Measurements from ENCODE around the gene DNAI2. TPM values are rescaled to one million over a fixed set of nuclear protein-coding genes. Genes with fewer than 3 reads are reported as not detected.
"Not testable (repeated sequence)": the region's sequence is repeated elsewhere in the genome, so short reads cannot be mapped to it uniquely, and the experiment has no call there.

Gene DNAI2
- total RNA-seq, 4 donors from 2014 or later, result not detected

DNA sequence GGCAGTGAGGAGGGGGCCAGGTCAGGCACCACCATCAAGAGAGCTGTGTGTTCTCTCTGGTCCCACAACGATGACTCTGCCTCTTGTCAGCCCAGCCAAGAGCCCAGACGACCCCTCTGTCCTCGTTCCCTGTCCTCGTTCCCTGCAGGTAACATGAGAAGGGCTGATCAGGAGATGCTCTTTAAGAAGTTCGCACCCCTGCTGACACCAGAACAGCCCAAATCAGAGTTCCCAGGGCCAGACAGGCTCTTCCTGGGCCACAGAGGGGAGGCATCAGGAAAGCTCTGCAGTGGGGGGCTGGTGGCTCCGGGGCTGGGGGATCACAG is 13.5 kb upstream of the DNAI2 start:
- Histone ChIP-seq H3K36me3 (peaks cover 4% of the 10 kb centered on the region), H3K27me3 (no peaks in the 10 kb centered on the region), H3K27ac (no peak overlapping the region), H3K4me3 (no peak overlapping the region), H3K4me1 (no peaks in the 10 kb centered on the region), H3K9me3 (no peaks in the 10 kb centered on the region)
- TF ChIP-seq POLR2A (IDR thresholded peaks at IDR 0.05), result no peak
- no peak for TF ChIP-seq POLR2AphosphoS5 (IDR thresholded peaks at IDR 0.05)
- no peak for TF ChIP-seq EP300 (IDR thresholded peaks at IDR 0.05)
- TF ChIP-seq, protein P1, sequence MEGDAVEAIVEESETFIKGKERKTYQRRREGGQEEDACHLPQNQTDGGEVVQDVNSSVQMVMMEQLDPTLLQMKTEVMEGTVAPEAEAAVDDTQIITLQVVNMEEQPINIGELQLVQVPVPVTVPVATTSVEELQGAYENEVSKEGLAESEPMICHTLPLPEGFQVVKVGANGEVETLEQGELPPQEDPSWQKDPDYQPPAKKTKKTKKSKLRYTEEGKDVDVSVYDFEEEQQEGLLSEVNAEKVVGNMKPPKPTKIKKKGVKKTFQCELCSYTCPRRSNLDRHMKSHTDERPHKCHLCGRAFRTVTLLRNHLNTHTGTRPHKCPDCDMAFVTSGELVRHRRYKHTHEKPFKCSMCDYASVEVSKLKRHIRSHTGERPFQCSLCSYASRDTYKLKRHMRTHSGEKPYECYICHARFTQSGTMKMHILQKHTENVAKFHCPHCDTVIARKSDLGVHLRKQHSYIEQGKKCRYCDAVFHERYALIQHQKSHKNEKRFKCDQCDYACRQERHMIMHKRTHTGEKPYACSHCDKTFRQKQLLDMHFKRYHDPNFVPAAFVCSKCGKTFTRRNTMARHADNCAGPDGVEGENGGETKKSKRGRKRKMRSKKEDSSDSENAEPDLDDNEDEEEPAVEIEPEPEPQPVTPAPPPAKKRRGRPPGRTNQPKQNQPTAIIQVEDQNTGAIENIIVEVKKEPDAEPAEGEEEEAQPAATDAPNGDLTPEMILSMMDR (IDR thresholded peaks at IDR 0.05), result no peak
- no peak for DNase-seq (ENCODE audit: low spot score in 2 of 2)
- 80% methylated on average over 1 of the region's 6 CpGs for WGBS

- no peak for TF ChIP-seq POLR2AphosphoS5 (IDR thresholded peaks at IDR 0.05)
- no peak for TF ChIP-seq EP300 (IDR thresholded peaks at IDR 0.05)
- TF ChIP-seq, protein P1 (IDR thresholded peaks at IDR 0.05), result no peak
- no peak for TF ChIP-seq POLR2A (IDR thresholded peaks at IDR 0.05)
- H3K4me1 ChIP-seq, result no peaks in the 10 kb centered on the region
- H3K27me3 ChIP-seq, result no peaks in the 10 kb centered on the region
- no peak for DNase-seq (ENCODE audit: low spot score in 2 of 2)
- H3K36me3 ChIP-seq, result peaks cover 4% of the 10 kb centered on the region
- H3K27ac ChIP-seq, result no peak overlapping the region
- 86% methylated on average over 5 of the region's 7 CpGs for WGBS
- no peaks in the 10 kb centered on the region for H3K9me3 ChIP-seq
- H3K4me3 ChIP-seq, result no peak overlapping the region
Observed at GRCh38 chr17:74262601-74263000, 11.4 kb upstream of the DNAI2 start.

GRCh38 chr17:74267054-74267453 is 7.0 kb upstream of the DNAI2 start:
- not testable (repeated sequence) for H3K27me3 ChIP-seq; DNase-seq (ENCODE audit: low spot score in 2 of 2); H3K36me3 ChIP-seq; H3K27ac ChIP-seq; H3K4me1 ChIP-seq; H3K9me3 ChIP-seq; H3K4me3 ChIP-seq
- WGBS, result 93% methylated on average over 4 of the region's 4 CpGs

DNA sequence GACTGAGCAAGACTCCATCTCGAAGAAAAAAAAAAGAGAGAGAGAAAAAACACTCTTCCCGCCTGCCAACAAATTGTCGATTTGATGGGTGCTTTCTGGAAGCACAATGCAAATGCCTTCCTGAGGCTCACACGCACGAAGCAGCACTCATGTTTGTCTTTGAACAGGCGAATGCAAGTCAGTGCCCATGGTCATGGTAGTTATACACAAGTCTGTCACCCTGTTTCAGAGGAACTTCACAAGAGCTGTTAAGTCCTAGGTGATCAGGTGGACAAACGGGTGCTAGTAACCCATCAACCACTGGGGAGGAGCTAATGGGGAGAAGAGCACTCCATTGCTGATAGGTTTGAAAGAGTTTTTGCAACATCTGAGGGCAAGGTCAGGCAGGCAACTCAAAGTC is 6.5 kb upstream of the DNAI2 start:
- Histone ChIP-seq H3K36me3 (no peaks in the 10 kb centered on the region), H3K27me3 (peaks cover 3% of the 10 kb centered on the region), H3K4me3 (no peak overlapping the region), H3K27ac (no peak overlapping the region), H3K4me1 (peaks cover 2% of the 10 kb centered on the region), H3K9me3 (no peaks in the 10 kb centered on the region)
- WGBS, result 94% methylated on average over 7 of the region's 7 CpGs
- TF ChIP-seq POLR2AphosphoS5 (IDR thresholded peaks at IDR 0.05) (no peak), EP300 (IDR thresholded peaks at IDR 0.05) (no peak), POLR2A (IDR thresholded peaks at IDR 0.05) (no peak)
- TF ChIP-seq, protein P1 (IDR thresholded peaks at IDR 0.05), result no peak
- no peak for DNase-seq (ENCODE audit: low spot score in 2 of 2)

DNA sequence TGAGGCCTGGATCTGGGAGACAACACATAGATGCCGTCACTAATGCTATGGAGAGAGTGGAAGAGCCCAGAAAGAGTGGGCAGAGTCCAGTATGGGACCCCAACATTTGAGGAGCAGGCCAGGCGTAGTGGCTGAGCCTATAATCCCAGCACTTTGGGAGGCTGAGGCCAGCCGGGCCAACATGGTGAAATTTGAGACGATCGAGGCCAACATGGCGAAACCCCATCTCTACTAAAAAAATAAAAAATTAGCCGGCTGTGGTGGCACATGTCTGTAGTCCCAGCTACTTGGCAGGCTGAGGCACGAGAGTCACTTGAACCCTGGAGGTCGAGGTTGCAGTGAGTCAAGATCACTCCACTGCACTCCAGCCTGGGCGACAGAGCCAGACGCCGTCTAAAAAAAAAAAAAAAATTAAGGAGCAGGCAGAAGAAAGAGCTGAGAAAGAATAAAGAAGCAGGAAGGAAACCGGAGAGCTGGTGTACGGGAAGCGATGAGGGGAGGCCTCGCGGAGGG is 6.0 kb upstream of the DNAI2 start:
- Histone ChIP-seq H3K4me3 (no peak overlapping the region), H3K9me3 (no peaks in the 10 kb centered on the region), H3K27me3 (peaks cover 3% of the 10 kb centered on the region), H3K27ac (no peak overlapping the region), H3K4me1 (peaks cover 2% of the 10 kb centered on the region), H3K36me3 (no peaks in the 10 kb centered on the region)
- WGBS, result 78% methylated on average over 17 of the region's 17 CpGs
- no peak for TF ChIP-seq POLR2A (IDR thresholded peaks at IDR 0.05)
- no peak for TF ChIP-seq EP300 (IDR thresholded peaks at IDR 0.05)
- TF ChIP-seq, protein P1 (IDR thresholded peaks at IDR 0.05), result no peak
- TF ChIP-seq POLR2AphosphoS5 (IDR thresholded peaks at IDR 0.05), result no peak
- no peak for DNase-seq (ENCODE audit: low spot score in 2 of 2)

- no peak for TF ChIP-seq POLR2AphosphoS5 (IDR thresholded peaks at IDR 0.05)
- TF ChIP-seq POLR2A (IDR thresholded peaks at IDR 0.05), result no peak
- TF ChIP-seq EP300 (IDR thresholded peaks at IDR 0.05), result no peak
- TF ChIP-seq, protein P1 (IDR thresholded peaks at IDR 0.05), result no peak
- H3K36me3 ChIP-seq, result no peaks in the 10 kb centered on the region
- no peaks in the 10 kb centered on the region for H3K9me3 ChIP-seq
- H3K27ac ChIP-seq, result no peak overlapping the region
- 61% methylated on average over 7 of the region's 8 CpGs for WGBS
- H3K4me3 ChIP-seq, result no peak overlapping the region
- peaks cover 2% of the 10 kb centered on the region for H3K4me1 ChIP-seq
- H3K27me3 ChIP-seq, result peaks cover 4% of the 10 kb centered on the region
- DNase-seq (ENCODE audit: low spot score in 2 of 2), result no peak
Observed at GRCh38 chr17:74268558-74268957, 5.5 kb upstream of the DNAI2 start.
